ENCODE data around the gene IPMK.
"Not testable (repeated sequence)": the region's sequence is repeated elsewhere in the genome, so short reads cannot be mapped to it uniquely, and the experiment has no call there.

DNA sequence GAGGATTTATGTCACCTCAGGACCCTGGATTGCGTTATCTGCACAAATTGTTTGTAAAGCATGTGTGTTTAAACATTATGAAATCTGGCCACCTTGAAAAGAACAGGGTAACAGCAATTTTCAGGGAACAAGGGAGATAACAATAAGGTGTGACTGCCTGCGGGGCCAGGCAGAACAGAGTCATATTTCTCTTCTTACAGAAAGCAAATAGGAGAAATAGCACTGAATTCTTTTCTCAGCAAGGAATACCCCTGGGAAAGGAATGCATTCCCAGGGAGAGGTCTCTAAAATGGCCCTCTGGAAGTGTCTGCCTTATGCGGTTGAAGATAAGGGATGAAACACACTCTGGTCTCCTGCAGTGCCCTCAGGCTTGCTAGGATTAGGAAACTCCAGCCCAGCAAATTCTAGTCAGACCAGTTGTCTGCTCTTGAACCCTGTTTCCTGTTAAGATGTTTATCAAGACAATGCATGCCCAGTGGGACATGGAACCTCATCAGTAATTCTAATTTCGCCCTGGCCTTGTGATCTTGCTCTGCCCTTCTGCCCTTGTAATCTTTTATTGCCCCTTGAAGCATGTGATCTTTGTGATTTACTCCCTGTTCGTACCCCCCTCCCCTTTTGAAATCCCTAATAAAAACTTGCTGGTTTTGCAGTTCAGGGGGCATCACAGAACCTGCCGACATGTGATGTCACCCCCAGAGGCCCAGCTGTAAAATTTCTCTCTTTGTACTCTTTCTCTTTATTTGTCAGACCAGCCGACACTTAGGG lies 11.5 kb downstream of the IPMK start:
- not testable (repeated sequence) for TF ChIP-seq CTCF, POLR2AphosphoS5 (IDR thresholded peaks at IDR 0.05)

Measured in transverse colon (tissue), 4 donors.